Measurements from ENCODE around the gene MTERF4. TPM values are rescaled to one million over a fixed set of nuclear protein-coding genes. Genes with fewer than 3 reads are reported as not detected.

Gene MTERF4
- total RNA-seq, 2 donors from 2014 or later: 38.1 to 40.5 TPM

DNA sequence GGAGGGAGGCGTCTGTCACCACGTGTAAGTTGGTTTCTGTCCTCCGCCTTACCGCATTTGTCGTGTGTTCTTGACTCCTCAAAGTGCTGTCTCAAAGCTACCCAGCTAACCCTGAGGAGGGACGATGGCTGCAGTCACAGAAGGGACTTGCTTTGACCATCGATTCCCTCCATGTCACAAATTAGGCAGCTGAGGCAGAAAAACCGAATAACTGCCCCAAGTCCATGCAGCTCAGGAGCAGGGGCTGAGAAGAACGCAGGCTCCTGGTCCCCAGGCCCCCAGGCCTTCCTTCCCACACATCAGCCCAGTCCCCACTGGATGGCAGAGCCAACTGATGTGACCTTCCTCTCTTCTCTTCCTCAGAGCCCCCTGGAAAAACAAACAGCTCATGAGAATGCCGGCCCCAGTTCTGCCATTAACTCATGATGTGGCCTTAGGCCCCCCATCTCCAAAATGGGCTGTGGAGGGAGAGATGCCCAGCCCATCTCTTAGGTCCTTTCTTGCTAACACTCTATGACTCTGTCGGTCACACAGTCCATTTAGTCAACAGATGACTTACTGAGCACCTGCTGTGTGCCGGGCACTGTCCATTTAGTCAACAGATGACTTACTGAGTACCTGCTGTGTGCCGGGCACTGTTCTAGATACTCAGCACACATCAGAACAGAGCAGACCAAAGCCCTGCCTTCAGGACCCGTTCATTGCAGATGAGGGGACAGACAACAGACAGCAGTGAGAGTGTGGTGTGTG is 19.6 kb downstream of the MTERF4 start:
- H3K4me1 Mint-ChIP-seq (ENCODE audit: low read depth in 2 of 2): peaks cover 0 to 7% of the 10 kb centered on the region in 2 donors
- H3K27ac Mint-ChIP-seq: peak overlapping the region in 1 of 2 donors; percentile 13
- no peak for DNase-seq (ENCODE audit: low spot score)
- H3K27me3 Mint-ChIP-seq: no peaks in the 10 kb centered on the region
- ATAC-seq: peak in 1 of 2 donors; percentile 41
- H3K9me3 Mint-ChIP-seq: no peaks in the 10 kb centered on the region
- H3K4me3 Mint-ChIP-seq: no peak overlapping the region
- H3K36me3 Mint-ChIP-seq: peaks cover 14% of the 10 kb centered on the region

DNA sequence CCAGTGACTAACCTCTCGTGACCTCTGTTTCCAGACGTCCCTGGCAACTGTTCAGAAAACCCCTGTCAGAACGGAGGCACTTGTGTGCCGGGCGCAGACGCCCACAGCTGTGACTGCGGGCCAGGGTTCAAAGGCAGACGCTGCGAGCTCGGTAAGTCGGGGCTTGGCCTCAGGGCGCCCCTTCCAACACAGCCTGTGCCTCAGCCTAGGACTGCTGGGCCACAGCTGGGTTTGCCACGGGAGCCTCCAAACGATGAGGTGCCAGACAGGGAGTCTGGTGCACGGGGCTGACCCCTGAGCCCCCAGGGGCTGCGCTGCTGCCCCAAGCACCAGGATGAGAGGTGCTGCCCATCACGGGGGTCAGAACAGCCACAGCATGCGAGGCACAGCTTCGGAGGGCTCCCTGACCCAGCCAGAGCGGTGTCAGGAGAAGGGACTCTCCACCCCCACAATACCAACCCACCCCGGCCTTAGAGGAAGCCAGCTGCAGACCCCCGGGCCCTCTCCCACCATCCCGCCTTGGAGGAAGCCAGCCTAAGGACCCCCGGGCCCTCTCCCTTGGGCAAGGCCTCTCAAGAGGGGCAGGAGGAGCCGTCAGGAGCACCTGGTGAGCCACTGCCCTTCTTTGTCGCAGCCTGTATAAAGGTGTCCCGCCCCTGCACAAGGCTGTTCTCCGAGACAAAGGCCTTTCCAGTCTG is 20.3 kb downstream of the MTERF4 start:
- H3K36me3 Mint-ChIP-seq: peaks cover 14% of the 10 kb centered on the region
- H3K4me3 Mint-ChIP-seq: no peak overlapping the region
- no peaks in the 10 kb centered on the region for H3K27me3 Mint-ChIP-seq
- H3K27ac Mint-ChIP-seq: no peak overlapping the region
- peaks cover 0 to 7% of the 10 kb centered on the region in 2 donors for H3K4me1 Mint-ChIP-seq (ENCODE audit: low read depth in 2 of 2)
- DNase-seq (ENCODE audit: low spot score) (no peak), ATAC-seq (no peak)
- no peaks in the 10 kb centered on the region for H3K9me3 Mint-ChIP-seq

DNA sequence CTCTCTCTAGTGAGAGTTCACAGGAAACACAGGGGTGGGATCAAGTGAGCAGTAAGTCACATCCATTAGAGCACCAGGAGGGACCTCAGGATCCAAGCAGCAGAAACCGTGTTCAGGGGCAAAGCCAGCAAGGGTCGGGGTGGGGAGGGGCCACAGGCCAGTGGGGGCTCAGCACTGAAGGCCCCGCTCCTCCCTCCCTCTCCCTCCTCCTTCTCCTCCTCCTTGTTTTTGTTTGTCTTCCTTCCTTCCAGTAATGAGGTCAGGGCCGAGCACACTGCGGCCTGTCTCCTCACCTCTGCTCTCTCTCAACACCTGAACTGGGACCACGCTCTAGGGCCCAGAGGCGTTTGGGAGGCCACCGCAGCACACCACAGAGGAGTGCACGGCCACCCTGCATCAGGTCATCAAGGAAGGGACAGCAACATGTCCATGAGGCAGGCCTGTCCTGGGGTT is 20.9 kb downstream of the MTERF4 start:
- peak in 1 of 2 donors; percentile 41 for ATAC-seq
- Mint-ChIP-seq H3K27me3 (no peaks in the 10 kb centered on the region), H3K36me3 (peaks cover 10% of the 10 kb centered on the region)

DNA sequence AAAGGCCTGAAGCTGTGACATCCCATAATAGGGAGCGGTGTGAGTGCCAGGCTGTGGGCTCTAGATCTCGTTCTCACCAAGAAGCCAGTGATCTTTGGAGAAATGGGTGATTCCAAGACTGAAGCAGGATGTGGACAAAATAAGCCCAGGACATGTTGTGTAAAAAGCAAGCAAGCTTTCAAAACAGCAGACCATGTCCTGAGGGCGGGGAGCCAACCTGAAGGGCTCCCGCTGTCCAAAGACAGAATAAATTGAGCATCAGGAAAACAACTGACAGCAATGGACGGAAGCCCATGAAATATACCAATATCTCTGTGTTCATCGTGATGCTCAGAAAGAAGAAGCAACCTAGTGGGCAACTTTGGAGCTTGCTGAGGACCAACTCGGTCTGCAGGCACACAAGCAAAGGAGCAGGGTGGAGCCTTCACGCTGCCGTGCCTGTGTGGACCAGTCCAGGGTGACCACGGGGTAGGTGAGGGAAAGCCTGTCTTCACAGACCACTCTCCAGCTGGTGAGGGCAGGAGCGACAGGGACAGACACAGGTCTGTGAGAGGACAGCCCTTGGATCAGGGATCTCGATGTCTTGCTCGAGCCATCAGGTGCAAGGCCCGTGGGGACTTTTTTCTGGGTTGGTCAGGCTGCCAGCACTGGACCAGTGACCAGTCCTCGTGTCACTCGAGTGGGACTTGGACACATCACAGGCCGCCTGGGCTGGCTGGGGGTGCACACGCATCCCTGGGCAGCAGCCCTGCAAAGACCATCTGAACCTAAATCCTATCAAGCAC is 21.5 kb downstream of the MTERF4 start:
- Mint-ChIP-seq H3K4me1 (ENCODE audit: low read depth in 2 of 2) (peaks cover 0 to 7% of the 10 kb centered on the region in 2 donors), H3K9me3 (no peaks in the 10 kb centered on the region), H3K4me3 (no peak overlapping the region), H3K27ac (peak overlapping the region in 1 of 2 donors; percentile 23), H3K36me3 (peaks cover 8% of the 10 kb centered on the region), H3K27me3 (no peaks in the 10 kb centered on the region)
- no peak for DNase-seq (ENCODE audit: low spot score)
- ATAC-seq: peak in 1 of 2 donors; percentile 29

More for the DNA sequence above, 20.9 kb downstream of the MTERF4 start:
- DNase-seq (ENCODE audit: low spot score): no peak
- H3K4me1 Mint-ChIP-seq (ENCODE audit: low read depth in 2 of 2): peaks cover 0 to 7% of the 10 kb centered on the region in 2 donors
- peak overlapping the region in 1 of 2 donors; percentile 23 for H3K27ac Mint-ChIP-seq
- no peaks in the 10 kb centered on the region for H3K9me3 Mint-ChIP-seq
- H3K4me3 Mint-ChIP-seq: no peak overlapping the region

DNA sequence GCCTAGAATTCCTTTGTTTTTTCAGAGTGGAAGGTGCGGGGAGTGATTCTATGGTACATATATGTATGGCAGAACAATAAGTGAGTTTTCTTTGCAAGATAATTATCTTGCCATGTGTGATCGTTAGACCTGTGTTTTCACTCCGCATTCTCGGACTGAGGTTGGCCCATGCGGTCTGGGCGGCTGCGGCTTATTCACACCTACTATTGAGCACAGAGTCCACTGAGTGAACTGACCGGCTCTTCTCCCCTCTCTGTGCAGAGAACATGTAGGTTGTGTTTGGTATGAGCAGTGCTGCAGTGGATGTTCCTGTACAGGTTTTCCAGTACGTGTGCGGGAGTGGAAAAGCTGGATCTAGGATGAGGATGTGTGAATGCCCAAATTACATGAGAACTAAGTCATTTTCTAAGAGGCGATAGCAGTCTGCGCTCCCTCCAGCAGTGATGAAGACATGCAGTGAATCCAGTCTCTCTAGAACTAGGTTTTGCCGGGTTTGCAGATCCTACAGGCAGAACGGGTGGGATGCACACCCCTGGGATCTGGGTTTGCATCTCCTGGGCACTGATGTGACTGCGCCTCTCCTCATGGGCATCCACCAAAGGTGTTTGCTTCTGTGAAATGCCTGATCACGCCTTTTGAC is 27.1 kb downstream of the MTERF4 start:
- no peak for ATAC-seq
- H3K9me3 Mint-ChIP-seq: no peaks in the 10 kb centered on the region
- H3K4me1 Mint-ChIP-seq (ENCODE audit: low read depth in 2 of 2): peaks cover 0 to 5% of the 10 kb centered on the region in 2 donors
- no peak for DNase-seq (ENCODE audit: low spot score)
- H3K27me3 Mint-ChIP-seq: no peaks in the 10 kb centered on the region
- H3K36me3 Mint-ChIP-seq: no peaks in the 10 kb centered on the region
- H3K27ac Mint-ChIP-seq: no peak overlapping the region
- H3K4me3 Mint-ChIP-seq: no peak overlapping the region

DNA sequence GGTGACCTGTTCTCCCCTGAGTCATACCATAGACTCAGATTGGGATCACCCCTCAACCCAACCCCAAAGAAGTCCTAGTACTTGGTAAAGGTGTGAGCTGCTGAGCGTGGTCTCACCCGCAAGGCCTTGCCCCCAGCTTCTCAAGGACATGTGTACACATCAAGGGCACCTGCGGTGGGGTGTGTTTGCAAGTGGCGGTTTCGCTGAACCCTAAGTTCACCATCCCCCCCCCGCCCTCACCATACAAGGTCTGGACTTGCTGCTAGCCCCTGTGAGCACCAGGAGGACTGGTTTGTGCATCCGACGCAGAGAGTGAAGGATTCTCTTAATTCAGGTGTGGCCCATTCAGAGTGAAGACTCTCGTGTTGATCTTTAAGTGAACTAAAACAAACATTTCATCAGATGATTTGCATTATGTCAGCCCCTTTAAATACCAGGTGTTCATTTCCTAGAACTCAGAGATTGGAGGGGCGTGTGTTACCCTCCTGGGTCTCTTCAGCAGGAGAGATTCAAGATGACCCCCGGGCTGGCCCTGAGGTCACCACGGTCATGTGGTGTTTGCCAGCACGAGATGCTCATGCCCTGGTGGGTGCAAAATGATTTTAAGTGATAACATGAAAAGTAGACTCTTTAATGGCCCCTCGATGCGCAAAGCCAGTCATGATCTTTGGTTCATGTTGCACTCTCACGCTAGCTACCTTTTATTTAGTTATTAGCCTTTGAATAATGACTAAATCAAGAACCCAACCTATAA is 27.8 kb downstream of the MTERF4 start:
- DNase-seq (ENCODE audit: low spot score) (no peak), ATAC-seq (no peak)
- Mint-ChIP-seq H3K27ac (no peak overlapping the region), H3K4me1 (ENCODE audit: low read depth in 2 of 2) (peaks cover 0 to 5% of the 10 kb centered on the region in 2 donors), H3K4me3 (no peak overlapping the region), H3K36me3 (no peaks in the 10 kb centered on the region), H3K9me3 (no peaks in the 10 kb centered on the region), H3K27me3 (no peaks in the 10 kb centered on the region)

DNA sequence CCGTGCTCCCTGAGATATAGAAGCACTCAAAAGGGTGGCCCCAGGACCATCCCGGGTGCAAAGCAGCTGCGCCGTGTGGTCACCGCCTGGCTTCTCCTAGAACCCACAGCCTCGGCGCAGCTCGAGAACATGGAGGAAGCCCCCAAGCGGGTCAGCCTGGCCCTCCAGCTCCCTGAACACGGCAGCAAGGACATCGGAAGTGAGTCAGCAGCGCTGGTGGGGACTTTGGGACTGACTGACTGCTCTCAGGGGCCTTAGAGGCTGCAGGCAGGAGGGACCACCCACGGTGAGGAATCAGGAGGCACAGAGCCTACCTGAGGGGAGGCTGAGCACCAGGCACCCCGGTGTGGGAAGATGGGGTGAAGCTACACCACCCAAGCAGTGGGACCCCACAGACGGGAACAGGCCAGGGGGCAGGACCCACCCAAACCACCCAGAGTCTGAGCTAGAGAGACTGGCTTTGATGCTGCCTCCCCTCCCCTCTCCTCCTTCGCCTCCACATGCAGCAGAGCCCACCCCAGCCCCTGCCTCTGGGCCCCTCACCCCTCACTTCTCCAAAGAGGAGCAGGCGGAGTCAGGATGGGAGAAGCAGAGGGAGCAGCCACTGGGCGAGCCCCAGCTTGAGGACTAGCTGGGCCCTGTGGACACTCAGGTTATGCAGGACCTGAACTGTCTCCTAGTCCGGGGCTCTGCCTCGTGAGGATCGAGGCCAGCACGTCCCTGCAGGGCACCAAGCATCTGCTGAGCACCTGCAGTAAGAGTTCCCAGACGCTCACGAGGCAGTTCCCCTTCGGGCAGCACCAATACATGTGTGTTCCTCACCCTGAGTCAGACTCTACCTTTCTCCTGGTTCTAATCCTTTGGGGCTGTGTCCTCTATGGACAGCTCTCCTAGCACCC is 28.7 kb downstream of the MTERF4 start:
- DNase-seq (ENCODE audit: low spot score): no peak
- H3K27me3 Mint-ChIP-seq: no peaks in the 10 kb centered on the region
- no peak overlapping the region for H3K4me3 Mint-ChIP-seq
- peak in 1 of 2 donors; percentile 34 for ATAC-seq
- no peaks in the 10 kb centered on the region for H3K36me3 Mint-ChIP-seq
- H3K9me3 Mint-ChIP-seq: no peaks in the 10 kb centered on the region
- H3K27ac Mint-ChIP-seq: no peak overlapping the region
- peaks cover 0 to 5% of the 10 kb centered on the region in 2 donors for H3K4me1 Mint-ChIP-seq (ENCODE audit: low read depth in 2 of 2)

DNA sequence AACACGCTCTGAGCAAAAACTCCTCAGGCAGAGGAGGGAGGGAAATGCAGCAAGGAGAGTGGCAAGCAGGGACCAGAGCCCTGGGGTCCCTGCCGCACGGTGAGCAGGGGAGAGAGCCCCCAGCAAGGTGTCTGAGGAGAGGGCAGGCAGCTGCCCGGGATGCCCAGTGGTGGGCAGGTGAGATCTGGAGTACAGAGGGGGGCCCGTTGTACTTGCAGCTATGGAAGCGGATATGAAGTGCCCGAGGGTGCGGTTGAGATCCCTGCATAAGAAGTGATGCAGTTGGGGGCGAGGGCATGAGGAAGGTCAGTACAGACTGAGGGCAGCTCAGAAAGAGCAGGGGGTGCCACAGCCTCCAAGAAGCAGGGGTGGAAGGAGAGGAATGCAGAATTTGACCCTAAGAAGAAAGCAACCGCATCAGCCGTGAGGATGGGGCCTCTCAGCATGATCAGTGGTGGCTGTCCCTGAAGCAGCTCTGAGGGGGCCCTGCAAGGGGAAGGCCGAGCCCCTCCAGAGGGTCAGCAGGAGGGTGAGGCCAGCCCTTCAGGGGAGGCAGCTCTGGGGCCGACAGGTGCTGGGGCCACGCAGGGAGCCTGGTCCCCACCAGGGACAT is 29.4 kb downstream of the MTERF4 start:
- no peak for DNase-seq (ENCODE audit: low spot score)
- H3K27ac Mint-ChIP-seq: no peak overlapping the region
- no peaks in the 10 kb centered on the region for H3K27me3 Mint-ChIP-seq
- no peaks in the 10 kb centered on the region for H3K36me3 Mint-ChIP-seq
- no peak for ATAC-seq
- H3K4me1 Mint-ChIP-seq (ENCODE audit: low read depth in 2 of 2): peaks cover 0 to 5% of the 10 kb centered on the region in 2 donors
- H3K9me3 Mint-ChIP-seq: no peaks in the 10 kb centered on the region
- H3K4me3 Mint-ChIP-seq: no peak overlapping the region

DNA sequence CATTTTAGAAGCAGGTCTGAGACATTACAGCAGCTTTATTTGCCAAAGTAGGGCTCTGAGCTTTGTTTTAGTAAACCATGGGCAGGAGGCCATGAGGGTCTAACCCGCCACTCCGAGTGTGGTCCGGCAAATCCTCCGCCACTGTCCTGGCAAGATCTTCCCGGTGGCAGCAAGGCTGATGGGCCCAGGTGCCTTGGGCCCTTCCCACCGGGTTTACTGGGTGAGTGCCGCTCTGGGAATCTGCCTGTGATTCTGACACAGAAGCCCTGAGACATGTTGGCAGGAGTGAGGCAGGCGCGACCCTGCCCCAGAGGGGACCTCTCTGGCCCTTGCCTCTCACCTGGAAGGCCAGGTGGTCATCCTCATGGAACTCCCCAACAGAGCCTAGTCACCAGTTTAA is 29.9 kb downstream of the MTERF4 start:
- Mint-ChIP-seq H3K4me1 (ENCODE audit: low read depth in 2 of 2) (peaks cover 0 to 5% of the 10 kb centered on the region in 2 donors), H3K27me3 (no peaks in the 10 kb centered on the region), H3K9me3 (no peaks in the 10 kb centered on the region), H3K36me3 (no peaks in the 10 kb centered on the region), H3K4me3 (no peak overlapping the region), H3K27ac (no peak overlapping the region)
- DNase-seq (ENCODE audit: low spot score): no peak
- ATAC-seq: no peak

DNA sequence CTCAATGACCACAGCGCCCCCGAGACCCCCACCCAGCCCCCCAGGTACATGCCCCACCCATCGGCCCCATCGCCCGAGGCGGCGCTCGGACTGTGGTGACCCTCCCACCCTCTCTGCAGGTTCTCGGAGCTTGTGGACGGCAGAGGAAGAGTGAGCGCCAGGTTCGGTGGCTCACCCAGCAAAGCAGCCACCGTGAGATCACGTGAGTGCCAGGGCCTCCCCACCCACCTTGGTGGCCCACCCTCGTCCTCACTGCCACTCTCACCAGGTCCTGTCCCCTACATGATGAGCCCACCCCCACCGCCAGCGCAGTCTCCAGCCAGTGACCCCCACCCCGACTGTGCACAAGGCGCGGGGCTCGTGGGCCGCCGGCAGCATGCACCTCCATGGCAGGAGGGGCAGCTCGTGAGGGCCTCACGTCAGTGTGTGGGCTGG is 30.4 kb downstream of the MTERF4 start:
- Mint-ChIP-seq H3K27me3 (no peaks in the 10 kb centered on the region), H3K4me1 (ENCODE audit: low read depth in 2 of 2) (peaks cover 0 to 5% of the 10 kb centered on the region in 2 donors), H3K27ac (no peak overlapping the region), H3K4me3 (no peak overlapping the region), H3K36me3 (no peaks in the 10 kb centered on the region), H3K9me3 (no peaks in the 10 kb centered on the region)
- ATAC-seq (no peak), DNase-seq (ENCODE audit: low spot score) (no peak)

DNA sequence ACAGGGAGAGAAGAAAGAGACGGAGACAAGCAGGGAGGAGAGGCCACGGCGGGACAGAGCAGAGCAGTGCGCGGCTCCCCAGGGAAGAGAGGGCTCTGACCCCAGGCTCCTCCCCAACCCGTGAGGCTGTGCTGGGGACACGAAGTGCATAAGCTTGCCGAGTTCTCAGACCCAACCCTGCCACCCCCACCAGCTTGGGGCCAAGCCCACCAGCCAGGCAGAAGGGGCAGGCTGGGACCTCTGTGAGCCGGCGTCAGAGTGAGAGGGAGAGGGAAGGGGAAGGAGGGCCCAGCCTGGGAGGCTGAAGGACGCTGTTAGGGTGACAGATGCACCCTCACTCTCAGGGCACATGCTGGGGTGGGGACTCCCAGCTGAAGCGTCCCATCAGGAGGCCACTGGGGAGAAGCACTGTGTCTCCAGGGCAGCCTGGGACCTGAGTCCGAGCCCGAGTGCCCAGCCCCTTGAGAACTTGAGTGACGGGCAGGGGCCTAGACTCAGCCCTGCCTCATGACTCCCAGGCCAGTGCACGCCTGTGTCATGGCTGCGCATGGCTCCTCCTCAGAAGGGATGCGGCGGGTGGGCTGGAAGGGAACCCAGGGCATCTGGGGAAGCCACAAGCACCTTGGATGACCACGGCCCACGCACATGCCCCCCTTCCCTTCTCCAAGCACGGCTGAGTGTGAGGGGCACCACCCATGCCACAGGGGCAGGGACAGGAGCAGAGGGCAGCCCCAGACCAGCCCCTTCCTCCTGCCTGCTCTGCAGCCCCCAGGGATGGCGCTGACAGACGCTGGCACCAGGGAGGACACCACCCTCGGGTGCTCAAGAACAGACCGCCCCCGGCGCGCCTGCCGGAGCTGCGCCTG is 31.0 kb downstream of the MTERF4 start:
- H3K4me1 Mint-ChIP-seq (ENCODE audit: low read depth in 2 of 2): peaks cover 0 to 5% of the 10 kb centered on the region in 2 donors
- H3K27me3 Mint-ChIP-seq: no peaks in the 10 kb centered on the region
- H3K4me3 Mint-ChIP-seq: no peak overlapping the region
- no peaks in the 10 kb centered on the region for H3K36me3 Mint-ChIP-seq
- H3K9me3 Mint-ChIP-seq: no peaks in the 10 kb centered on the region
- no peak for ATAC-seq
- H3K27ac Mint-ChIP-seq: no peak overlapping the region
- DNase-seq (ENCODE audit: low spot score): no peak
